IPS-20b (cell line): ENCODE results near the gene SLC17A3.

Source experiments
- H3K27ac ChIP-seq: one replicate; pipeline ENCODE4 v1.5.1; 2013; ENCODE audit warnings: low read length
- H3K27me3 ChIP-seq: 2 replicates; pipeline ENCODE4 v1.6.1; 2013; ENCODE audit warnings: mild to moderate bottlenecking, low read length, inconsistent platforms; ENCODE audit not compliant: insufficient read depth
- H3K36me3 ChIP-seq: 2 replicates; pipeline ENCODE4 v1.6.1; 2013; ENCODE audit warnings: low read depth, mild to moderate bottlenecking, inconsistent platforms, low read length, moderate library complexity; ENCODE audit not compliant: insufficient read depth
- H3K4me1 ChIP-seq: 2 replicates; pipeline ENCODE4 v1.6.1; 2013; ENCODE audit warnings: mild to moderate bottlenecking, control low read depth, inconsistent platforms, low read length, moderate library complexity; ENCODE audit not compliant: insufficient read depth
- H3K4me3 ChIP-seq: 2 replicates; pipeline ENCODE4 v1.5.1; 2013; ENCODE audit warnings: mild to moderate bottlenecking, low read length, inconsistent platforms
- H3K9ac ChIP-seq: 2 replicates; pipeline ENCODE4 v1.6.1; 2013; ENCODE audit warnings: low read depth, mild to moderate bottlenecking, inconsistent platforms, low read length, moderate library complexity
- H3K9me3 ChIP-seq: 2 replicates; pipeline ENCODE4 v1.6.1; 2013; ENCODE audit warnings: mild to moderate bottlenecking, low read depth, low read length, inconsistent platforms; ENCODE audit not compliant: insufficient read depth

Gene SLC17A3

GRCh38 chr6:25868436-25869183 lies 5.4 kb downstream of the SLC17A3 start:
- H3K27me3 ChIP-seq, result no peaks in the 10 kb centered on the region
- H3K27ac ChIP-seq, result no peak overlapping the region
- no peaks in the 10 kb centered on the region for H3K4me1 ChIP-seq
- H3K9me3 ChIP-seq, result no peaks in the 10 kb centered on the region
- H3K9ac ChIP-seq, result no peak overlapping the region
- H3K36me3 ChIP-seq, result no peaks in the 10 kb centered on the region
- H3K4me3 ChIP-seq, result no peak overlapping the region

DNA sequence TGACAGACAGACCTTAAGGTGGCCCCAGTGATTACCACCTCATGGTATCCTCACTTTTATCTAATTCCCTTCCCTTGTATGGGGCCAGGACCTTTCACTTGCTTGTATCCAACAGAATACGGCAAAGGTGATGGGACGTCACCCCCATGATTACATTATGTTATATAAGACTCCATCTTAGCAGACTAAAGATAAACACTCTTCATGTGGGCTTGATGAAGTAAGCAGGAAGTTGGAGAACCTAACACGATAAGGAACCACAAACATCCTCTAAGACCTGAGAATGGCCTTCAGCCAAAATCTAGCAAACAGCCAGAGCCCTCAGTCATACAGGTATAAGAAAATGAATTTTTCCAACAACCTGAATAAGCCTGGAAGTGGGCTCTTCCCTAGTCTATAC lies 8.0 kb downstream of the SLC17A3 start:
- no peaks in the 10 kb centered on the region for H3K4me1 ChIP-seq
- H3K27me3 ChIP-seq, result no peaks in the 10 kb centered on the region
- H3K4me3 ChIP-seq, result no peak overlapping the region
- H3K27ac ChIP-seq, result no peak overlapping the region
- H3K36me3 ChIP-seq, result no peaks in the 10 kb centered on the region
- no peak overlapping the region for H3K9ac ChIP-seq
- no peaks in the 10 kb centered on the region for H3K9me3 ChIP-seq

GRCh38 chr6:25863360-25863759 lies 10.7 kb downstream of the SLC17A3 start:
- no peak overlapping the region for H3K9ac ChIP-seq
- H3K27me3 ChIP-seq, result no peaks in the 10 kb centered on the region
- no peak overlapping the region for H3K27ac ChIP-seq
- no peak overlapping the region for H3K4me3 ChIP-seq
- no peaks in the 10 kb centered on the region for H3K4me1 ChIP-seq
- no peaks in the 10 kb centered on the region for H3K9me3 ChIP-seq
- no peaks in the 10 kb centered on the region for H3K36me3 ChIP-seq

GRCh38 chr6:25862199-25862598 lies 11.8 kb downstream of the SLC17A3 start:
- no peak overlapping the region for H3K4me3 ChIP-seq
- H3K4me1 ChIP-seq, result no peaks in the 10 kb centered on the region
- H3K27ac ChIP-seq, result no peak overlapping the region
- H3K36me3 ChIP-seq, result no peaks in the 10 kb centered on the region
- no peak overlapping the region for H3K9ac ChIP-seq
- H3K9me3 ChIP-seq, result no peaks in the 10 kb centered on the region
- no peaks in the 10 kb centered on the region for H3K27me3 ChIP-seq

GRCh38 chr6:25852756-25853155 lies 21.3 kb downstream of the SLC17A3 start:
- no peaks in the 10 kb centered on the region for H3K4me1 ChIP-seq
- H3K9ac ChIP-seq, result no peak overlapping the region
- H3K9me3 ChIP-seq, result no peaks in the 10 kb centered on the region
- H3K27ac ChIP-seq, result no peak overlapping the region
- no peaks in the 10 kb centered on the region for H3K36me3 ChIP-seq
- no peaks in the 10 kb centered on the region for H3K27me3 ChIP-seq
- H3K4me3 ChIP-seq, result no peak overlapping the region

DNA sequence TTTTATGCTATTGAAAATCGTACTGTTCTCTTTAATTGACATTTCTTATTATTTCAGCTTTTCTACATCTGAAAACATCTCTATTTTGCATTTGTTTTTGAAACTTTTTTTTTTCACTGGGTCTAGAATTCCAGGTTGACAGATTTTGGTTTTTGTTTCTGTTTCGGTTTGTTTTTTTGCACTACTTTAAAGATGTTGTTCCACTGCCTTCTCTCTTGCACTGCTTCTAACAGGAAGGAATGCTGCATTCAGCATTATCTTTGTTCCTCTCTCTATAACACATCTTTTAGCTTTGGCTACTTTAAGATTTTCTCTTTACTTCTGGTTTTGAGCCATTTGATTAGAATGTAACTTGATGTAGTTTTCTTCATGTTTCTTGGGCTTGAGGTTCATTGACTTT lies 22.1 kb downstream of the SLC17A3 start:
- Histone ChIP-seq H3K36me3 (no peaks in the 10 kb centered on the region), H3K9me3 (no peaks in the 10 kb centered on the region), H3K27me3 (no peaks in the 10 kb centered on the region), H3K27ac (no peak overlapping the region), H3K4me3 (no peak overlapping the region), H3K4me1 (no peaks in the 10 kb centered on the region), H3K9ac (no peak overlapping the region)

DNA sequence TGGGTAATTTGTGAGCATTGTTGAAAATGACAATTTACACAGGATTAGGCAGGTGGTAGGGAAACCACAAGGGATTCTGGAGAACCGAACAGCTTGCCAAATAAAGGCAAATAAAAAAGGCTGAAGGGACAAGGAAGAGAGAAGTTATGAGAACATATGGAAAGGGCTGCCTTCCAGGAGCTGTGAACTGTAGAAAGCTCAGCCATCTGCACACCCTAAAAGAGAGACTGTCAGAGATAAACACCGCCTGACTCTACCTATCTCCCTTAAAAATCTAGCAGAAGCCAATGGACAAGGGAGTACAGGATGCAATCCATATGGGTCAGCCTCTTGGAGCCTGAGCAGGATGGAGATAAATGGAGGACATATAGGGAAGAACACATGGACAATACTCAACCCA lies 29.5 kb downstream of the SLC17A3 start:
- Histone ChIP-seq H3K4me1 (no peaks in the 10 kb centered on the region), H3K9me3 (no peaks in the 10 kb centered on the region; the same call in 1 of the 2 replicates), H3K36me3 (no peaks in the 10 kb centered on the region), H3K9ac (no peak overlapping the region), H3K27ac (no peak overlapping the region), H3K27me3 (no peaks in the 10 kb centered on the region), H3K4me3 (no peak overlapping the region)

GRCh38 chr6:25842526-25842925 lies 31.5 kb downstream of the SLC17A3 start:
- Histone ChIP-seq H3K27ac (no peak overlapping the region), H3K36me3 (no peaks in the 10 kb centered on the region), H3K4me1 (no peaks in the 10 kb centered on the region), H3K27me3 (no peaks in the 10 kb centered on the region), H3K9me3 (no peaks in the 10 kb centered on the region; the same call in 1 of the 2 replicates), H3K4me3 (no peak overlapping the region), H3K9ac (no peak overlapping the region)

DNA sequence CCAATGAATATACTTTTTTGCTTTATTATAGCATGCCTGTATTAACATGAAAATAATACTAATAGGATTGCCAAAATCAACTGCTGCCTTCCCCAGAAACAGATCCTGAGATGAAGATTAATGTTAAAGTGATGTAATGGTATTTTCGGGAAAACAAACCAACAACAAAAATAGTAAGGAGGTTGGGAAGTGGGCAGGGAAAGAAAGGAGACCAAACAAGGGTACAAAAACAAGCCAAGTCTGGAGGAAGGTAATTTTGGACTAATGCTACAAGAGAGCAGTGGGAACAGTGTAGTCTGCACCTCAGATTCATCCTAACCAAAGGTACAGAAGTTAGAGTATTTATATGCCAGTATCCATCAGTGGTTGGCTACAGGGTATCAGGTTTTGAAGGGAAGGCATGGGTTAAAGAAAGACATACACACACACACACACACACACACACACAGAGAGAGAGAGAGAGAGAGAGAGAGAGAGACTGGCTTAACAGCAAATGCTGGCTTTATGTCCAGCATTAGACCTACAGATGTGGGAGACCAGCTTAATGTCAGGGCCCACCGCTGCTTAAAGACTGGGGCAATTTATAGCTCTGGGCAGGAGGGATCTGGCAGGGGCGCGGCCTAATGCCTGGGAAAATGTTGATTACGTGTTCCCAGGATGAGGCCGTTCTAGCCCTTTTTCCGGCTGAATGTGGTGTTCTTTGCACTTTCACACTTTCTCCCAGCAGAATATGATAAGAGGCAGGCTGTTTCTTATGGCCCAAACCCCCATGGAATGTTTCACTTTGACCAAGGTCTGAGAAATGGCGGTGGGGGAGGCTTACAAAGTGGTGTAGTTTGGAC lies 38.4 kb downstream of the SLC17A3 start:
- Histone ChIP-seq H3K27ac (no peak overlapping the region), H3K4me3 (no peak overlapping the region), H3K4me1 (no peaks in the 10 kb centered on the region), H3K27me3 (no peaks in the 10 kb centered on the region), H3K9me3 (no peaks in the 10 kb centered on the region; the same call in 1 of the 2 replicates), H3K9ac (no peak overlapping the region), H3K36me3 (no peaks in the 10 kb centered on the region)

DNA sequence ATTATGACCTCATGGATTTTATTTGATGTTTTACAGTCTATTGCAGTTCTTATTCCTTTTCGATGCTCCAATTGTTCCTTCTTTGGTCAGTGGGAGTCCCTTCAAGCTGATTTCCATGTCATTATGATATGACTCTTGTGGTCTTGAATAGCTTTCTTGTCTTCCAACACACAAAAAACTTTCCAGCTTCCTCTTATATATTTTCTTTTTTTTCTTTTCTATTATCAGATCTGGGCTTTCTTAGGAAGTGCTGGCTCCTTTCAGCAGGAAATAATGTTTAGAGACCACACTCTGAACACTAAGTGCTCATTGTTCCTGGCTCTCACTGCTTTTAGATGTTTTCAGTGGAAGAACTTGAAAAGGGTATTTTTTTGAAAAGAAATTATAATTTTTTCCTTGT lies 39.1 kb downstream of the SLC17A3 start:
- Histone ChIP-seq H3K36me3 (no peaks in the 10 kb centered on the region), H3K27me3 (no peaks in the 10 kb centered on the region), H3K9me3 (no peaks in the 10 kb centered on the region), H3K27ac (no peak overlapping the region), H3K4me3 (no peak overlapping the region), H3K9ac (no peak overlapping the region), H3K4me1 (no peaks in the 10 kb centered on the region)

- H3K4me3 ChIP-seq, result no peak overlapping the region
- no peaks in the 10 kb centered on the region for H3K4me1 ChIP-seq
- no peaks in the 10 kb centered on the region for H3K36me3 ChIP-seq
- H3K9me3 ChIP-seq, result no peaks in the 10 kb centered on the region
- H3K27me3 ChIP-seq, result no peaks in the 10 kb centered on the region
- H3K27ac ChIP-seq, result no peak overlapping the region
- no peak overlapping the region for H3K9ac ChIP-seq
Measured at GRCh38 chr6:25833136-25833535, 40.9 kb downstream of the SLC17A3 start.

DNA sequence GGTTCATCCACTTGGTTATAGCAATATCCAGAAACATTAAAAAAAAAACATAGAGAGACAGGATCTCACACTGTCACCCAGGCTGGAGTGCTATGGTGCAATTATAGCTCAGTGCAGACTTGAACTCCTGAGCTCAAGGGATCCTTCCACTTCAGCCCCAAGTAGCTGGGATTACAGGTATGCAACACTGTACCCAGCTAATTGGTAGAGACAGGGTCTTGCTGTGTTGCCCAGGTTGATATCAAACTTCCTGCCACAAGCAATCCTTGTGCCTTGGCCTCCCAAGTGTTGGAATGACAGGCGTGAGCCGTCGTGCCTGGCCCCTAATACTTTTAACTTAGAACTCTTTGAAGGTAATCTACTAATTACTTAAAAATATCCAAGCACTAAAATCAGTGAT lies 41.4 kb downstream of the SLC17A3 start:
- Histone ChIP-seq H3K27ac (no peak overlapping the region), H3K36me3 (no peaks in the 10 kb centered on the region), H3K9me3 (no peaks in the 10 kb centered on the region), H3K9ac (no peak overlapping the region), H3K4me3 (no peak overlapping the region), H3K4me1 (no peaks in the 10 kb centered on the region), H3K27me3 (no peaks in the 10 kb centered on the region)
